OCI-LY3 (cell line): Measurements from ENCODE around the gene SHISAL2B.
"Not testable (repeated sequence)": the region's sequence is repeated elsewhere in the genome, so short reads cannot be mapped to it uniquely, and the experiment has no call there.

Experiments used
- H2AFZ ChIP-seq: fragments of 200-600, 300-600 bp; shearing (Covaris generic); 2 replicates; pipeline ENCODE4 v1.6.0; 2014; ENCODE audit warnings: antibody characterized with exemption, low read depth, low read length
- H3K27ac ChIP-seq: fragments of 200-600, 300-600 bp; sonication (generic); 2 replicates; pipeline ENCODE4 v1.5.1; 2014; ENCODE audit warnings: mild to moderate bottlenecking, low read length, moderate library complexity, mixed read lengths
- H3K27me3 ChIP-seq: fragments of 200-600, 300-600 bp; sonication (generic); 2 replicates; pipeline ENCODE4 v1.6.1; 2014; ENCODE audit warnings: low read depth, low read length, mixed read lengths
- H3K36me3 ChIP-seq: fragments of 200-600, 300-600 bp; sonication (generic); replicated peaks from 2 replicates; pipeline ENCODE3; 2014; ENCODE audit warnings: low read depth, low read length, mixed read lengths
- H3K4me1 ChIP-seq: fragments of 300-600, 200-600 bp; sonication (generic); 2 replicates; pipeline ENCODE4 v1.6.1; 2014; ENCODE audit warnings: low read length, mixed read lengths
- H3K4me2 ChIP-seq: fragments of 200-600, 300-600 bp; sonication (generic); 2 replicates; pipeline ENCODE4 v1.6.1; 2014; ENCODE audit warnings: low read length, mixed read lengths
- H3K4me3 ChIP-seq: fragments of 300-600, 200-600 bp; sonication (generic); 2 replicates; pipeline ENCODE4 v1.5.1; 2014; ENCODE audit warnings: antibody characterized with exemption, mild to moderate bottlenecking, low read length, moderate library complexity
- H3K79me2 ChIP-seq: fragments of 300-600, 200-600 bp; shearing (Covaris generic); 2 replicates; pipeline ENCODE4 v1.6.1; 2014; ENCODE audit warnings: mild to moderate bottlenecking, low read length, mixed read lengths
- H3K9ac ChIP-seq: fragments of 300-600, 200-600 bp; shearing (Covaris generic); 2 replicates; pipeline ENCODE4 v1.6.0; 2014; ENCODE audit warnings: mild to moderate bottlenecking, low read length, moderate library complexity
- H3K9me3 ChIP-seq: fragments of 200-600, 300-600 bp; shearing (Covaris generic); 2 replicates; pipeline ENCODE4 v1.6.1; 2014; ENCODE audit warnings: low read length, mixed read lengths; ENCODE audit not compliant: insufficient read depth
- H4K20me1 ChIP-seq: fragments of 200-600, 300-600 bp; sonication (generic); 2 replicates; pipeline ENCODE4 v1.6.1; 2016; ENCODE audit warnings: low read length, mixed read lengths; ENCODE audit not compliant: insufficient read depth
- EZH2phosphoT487 ChIP-seq: fragments of 200-600 bp; shearing (Covaris generic); IDR thresholded peaks from 2 replicates; pipeline ENCODE4 v1.6.1; 2018; ENCODE audit warnings: antibody characterized with exemption, mixed run types, low read depth
- TF ChIP-seq, protein P1 (sequence below): fragments of 200-600, 300-600 bp; sonication (generic); IDR thresholded peaks from 2 replicates; pipeline ENCODE4 v1.5.1; 2014; ENCODE audit warnings: antibody characterized with exemption, low read length, low read depth

SHISAL2B gene

DNA sequence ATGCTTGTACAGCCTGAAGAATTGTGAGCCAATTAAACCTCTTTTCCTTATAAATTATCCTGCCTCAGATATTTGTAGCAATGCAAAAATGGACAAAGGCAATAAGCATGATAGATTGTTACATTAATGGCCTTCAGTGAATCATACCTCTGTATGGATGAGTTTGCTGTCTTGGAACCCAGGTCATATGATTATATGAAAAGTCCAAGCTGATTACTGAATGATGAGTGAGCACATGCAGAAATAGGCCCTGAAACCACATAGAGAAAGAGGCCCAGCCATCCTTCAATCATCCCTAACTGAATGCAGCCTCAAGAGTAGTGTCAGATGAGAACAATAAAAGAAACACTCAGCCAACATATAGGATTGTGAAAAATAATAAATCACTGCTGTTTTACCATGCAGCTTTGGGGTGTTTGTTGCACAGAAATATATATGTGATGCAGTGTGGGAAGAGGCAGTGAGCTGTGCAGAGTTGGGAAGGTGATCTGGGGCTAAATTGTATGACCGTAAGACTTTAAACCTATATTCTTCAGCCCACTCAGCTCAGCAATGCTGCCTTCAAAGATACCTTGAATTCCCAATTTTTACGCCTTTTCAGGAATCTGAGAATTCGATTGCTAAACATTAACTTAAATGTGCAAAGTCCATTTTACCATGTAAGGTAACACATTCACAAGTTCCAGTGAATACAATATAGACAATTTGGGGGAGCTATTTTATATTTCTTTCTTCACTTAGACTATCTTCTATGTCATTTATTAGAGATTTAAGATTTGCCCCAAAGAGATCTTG lies 36.3 kb upstream of the SHISAL2B start:
- H3K9ac ChIP-seq, result no peak overlapping the region
- no peak overlapping the region for H3K4me2 ChIP-seq
- no peaks in the 10 kb centered on the region for H4K20me1 ChIP-seq
- TF ChIP-seq, protein P1, sequence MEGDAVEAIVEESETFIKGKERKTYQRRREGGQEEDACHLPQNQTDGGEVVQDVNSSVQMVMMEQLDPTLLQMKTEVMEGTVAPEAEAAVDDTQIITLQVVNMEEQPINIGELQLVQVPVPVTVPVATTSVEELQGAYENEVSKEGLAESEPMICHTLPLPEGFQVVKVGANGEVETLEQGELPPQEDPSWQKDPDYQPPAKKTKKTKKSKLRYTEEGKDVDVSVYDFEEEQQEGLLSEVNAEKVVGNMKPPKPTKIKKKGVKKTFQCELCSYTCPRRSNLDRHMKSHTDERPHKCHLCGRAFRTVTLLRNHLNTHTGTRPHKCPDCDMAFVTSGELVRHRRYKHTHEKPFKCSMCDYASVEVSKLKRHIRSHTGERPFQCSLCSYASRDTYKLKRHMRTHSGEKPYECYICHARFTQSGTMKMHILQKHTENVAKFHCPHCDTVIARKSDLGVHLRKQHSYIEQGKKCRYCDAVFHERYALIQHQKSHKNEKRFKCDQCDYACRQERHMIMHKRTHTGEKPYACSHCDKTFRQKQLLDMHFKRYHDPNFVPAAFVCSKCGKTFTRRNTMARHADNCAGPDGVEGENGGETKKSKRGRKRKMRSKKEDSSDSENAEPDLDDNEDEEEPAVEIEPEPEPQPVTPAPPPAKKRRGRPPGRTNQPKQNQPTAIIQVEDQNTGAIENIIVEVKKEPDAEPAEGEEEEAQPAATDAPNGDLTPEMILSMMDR, result no peak
- TF ChIP-seq EZH2phosphoT487, result no peak
- no peak overlapping the region for H2AFZ ChIP-seq
- H3K9me3 ChIP-seq, result no peaks in the 10 kb centered on the region
- no peaks in the 10 kb centered on the region for H3K27me3 ChIP-seq
- no peaks in the 10 kb centered on the region for H3K4me1 ChIP-seq
- H3K27ac ChIP-seq, result no peak overlapping the region
- H3K4me3 ChIP-seq, result no peak overlapping the region
- H3K79me2 ChIP-seq, result no peaks in the 10 kb centered on the region
- H3K36me3 ChIP-seq, result no peaks in the 10 kb centered on the region

GRCh38 chr5:64654561-64654938 lies 35.8 kb upstream of the SHISAL2B start:
- H4K20me1 ChIP-seq, result no peaks in the 10 kb centered on the region
- no peaks in the 10 kb centered on the region for H3K27me3 ChIP-seq
- no peak overlapping the region for H3K27ac ChIP-seq
- H3K4me2 ChIP-seq, result no peak overlapping the region
- no peaks in the 10 kb centered on the region for H3K79me2 ChIP-seq
- H2AFZ ChIP-seq, result no peak overlapping the region
- no peaks in the 10 kb centered on the region for H3K9me3 ChIP-seq
- H3K4me1 ChIP-seq, result no peaks in the 10 kb centered on the region
- H3K36me3 ChIP-seq, result no peaks in the 10 kb centered on the region
- H3K4me3 ChIP-seq, result no peak overlapping the region
- TF ChIP-seq, protein P1, result no peak
- no peak for TF ChIP-seq EZH2phosphoT487
- no peak overlapping the region for H3K9ac ChIP-seq

GRCh38 chr5:64655596-64655995 lies 34.7 kb upstream of the SHISAL2B start:
- Histone ChIP-seq H3K4me2 (no peak overlapping the region), H3K36me3 (no peaks in the 10 kb centered on the region), H2AFZ (no peak overlapping the region), H3K9ac (no peak overlapping the region), H3K9me3 (no peaks in the 10 kb centered on the region), H3K4me3 (no peak overlapping the region), H3K4me1 (no peaks in the 10 kb centered on the region), H3K79me2 (no peaks in the 10 kb centered on the region), H4K20me1 (no peaks in the 10 kb centered on the region), H3K27me3 (no peaks in the 10 kb centered on the region), H3K27ac (no peak overlapping the region)
- TF ChIP-seq EZH2phosphoT487, result no peak
- TF ChIP-seq, protein P1, result no peak

GRCh38 chr5:64659289-64659688 lies 31.0 kb upstream of the SHISAL2B start:
- H3K27me3 ChIP-seq, result no peaks in the 10 kb centered on the region
- H3K36me3 ChIP-seq, result no peaks in the 10 kb centered on the region
- H2AFZ ChIP-seq, result no peak overlapping the region
- no peaks in the 10 kb centered on the region for H3K9me3 ChIP-seq
- H3K27ac ChIP-seq, result no peak overlapping the region
- H3K4me1 ChIP-seq, result no peaks in the 10 kb centered on the region
- no peak overlapping the region for H3K4me2 ChIP-seq
- H4K20me1 ChIP-seq, result no peaks in the 10 kb centered on the region
- no peak for TF ChIP-seq EZH2phosphoT487
- TF ChIP-seq, protein P1, result no peak
- H3K4me3 ChIP-seq, result no peak overlapping the region
- no peak overlapping the region for H3K9ac ChIP-seq
- no peaks in the 10 kb centered on the region for H3K79me2 ChIP-seq

- H3K79me2 ChIP-seq, H2AFZ ChIP-seq, H3K36me3 ChIP-seq, H3K27me3 ChIP-seq, H3K27ac ChIP-seq, H3K4me3 ChIP-seq, H3K4me2 ChIP-seq, H3K9ac ChIP-seq, H3K9me3 ChIP-seq, H4K20me1 ChIP-seq, H3K4me1 ChIP-seq: not testable (repeated sequence)
Measured at GRCh38 chr5:64663181-64663580, 27.1 kb upstream of the SHISAL2B start.
